CD14-positive monocyte (primary cell): ENCODE results near the gene CDH5. TPM values are rescaled to one million over a fixed set of nuclear protein-coding genes. Genes with fewer than 3 reads are reported as not detected.

Experiments
- DNase-seq, 3 donors: peaks; one replicate each; pipeline ENCODE4 v3.0.0-alpha.2; 2011 to 2022
- H2AFZ ChIP-seq: 2 replicates; pipeline ENCODE4 v1.6.0; 2012; ENCODE audit warnings: mild to moderate bottlenecking, low read depth, low read length, inconsistent platforms; ENCODE audit not compliant: insufficient read depth, poor library complexity, severe bottlenecking
- H3K27ac ChIP-seq, 2 donors: 1 replicate in 1 of 2; 2 replicates in 1 of 2; pipeline ENCODE4 v1.5.1; 2012 to 2013; ENCODE audit warnings: low read length in 2 of 2, control low read depth in 1 of 2, inconsistent platforms in 1 of 2, low read depth in 1 of 2, mild to moderate bottlenecking in 1 of 2
- H3K27me3 ChIP-seq, 2 donors: one replicate each; pipeline versions ENCODE4 v1.6.0 to v1.6.1; 2011 to 2013; ENCODE audit warnings: low read length in 2 of 2; ENCODE audit not compliant: control insufficient read depth in 2 of 2, insufficient read depth in 2 of 2
- H3K36me3 ChIP-seq, 2 donors: replicated peaks in 1 of 2; 1 replicate in 1 of 2; 2 replicates in 1 of 2; pipeline versions ENCODE4 v1.5.1 to v1.6.1; 2012 to 2013; ENCODE audit warnings: low read length in 2 of 2, control low read depth in 1 of 2, inconsistent platforms in 1 of 2, mild to moderate bottlenecking in 1 of 2; ENCODE audit not compliant: insufficient read depth in 2 of 2, control insufficient read depth in 1 of 2
- H3K4me1 ChIP-seq, 2 donors: 1 replicate in 1 of 2; 2 replicates in 1 of 2; pipeline versions ENCODE4 v1.5.1 to v1.6.1; 2012 to 2013; ENCODE audit warnings: low read length in 2 of 2, control low read depth in 1 of 2, inconsistent platforms in 1 of 2, mild to moderate bottlenecking in 1 of 2, moderate library complexity in 1 of 2; ENCODE audit not compliant: insufficient read depth in 2 of 2, control insufficient read depth in 1 of 2
- H3K4me2 ChIP-seq: replicated peaks from 2 replicates; pipeline ENCODE3; 2012; ENCODE audit warnings: low read length, moderate library complexity, mild to moderate bottlenecking; ENCODE audit not compliant: poor library complexity, severe bottlenecking; ENCODE audit errors: extremely low read depth
- H3K4me3 ChIP-seq, 3 experiments: fragments of 200-600 bp in 1 of 3; sonication (generic) in 1 of 3; replicated peaks in 1 of 3; 1 replicate in 2 of 3; 2 replicates in 1 of 3; pipeline ENCODE4 v1.5.1; 2011 to 2013; ENCODE audit warnings: low read length in 3 of 3, mild to moderate bottlenecking in 3 of 3, control low read depth in 2 of 3, low read depth in 2 of 3, inconsistent platforms in 1 of 3, moderate library complexity in 1 of 3
- H3K79me2 ChIP-seq: 2 replicates; pipeline ENCODE4 v1.6.0; 2012; ENCODE audit warnings: mild to moderate bottlenecking, control low read depth, inconsistent platforms, low read length, moderate library complexity; ENCODE audit not compliant: insufficient read depth
- H3K9ac ChIP-seq: 2 replicates; pipeline ENCODE4 v1.6.0; 2017; ENCODE audit warnings: low read length, mild to moderate bottlenecking; ENCODE audit not compliant: insufficient read depth, poor library complexity, severe bottlenecking
- H3K9me3 ChIP-seq, 2 donors: replicated peaks in 1 of 2; 1 replicate in 1 of 2; 2 replicates in 1 of 2; pipeline versions ENCODE4 v1.5.1 to v1.6.1; 2012 to 2013; ENCODE audit warnings: low read length in 2 of 2, control low read depth in 1 of 2; ENCODE audit not compliant: control insufficient read depth in 1 of 2, insufficient read depth in 1 of 2
- H4K20me1 ChIP-seq: 2 replicates; pipeline ENCODE4 v1.6.0; 2012; ENCODE audit warnings: mild to moderate bottlenecking, low read length, control low read depth, moderate library complexity; ENCODE audit not compliant: insufficient read depth
- H3K27ac Mint-ChIP-seq, 7 donors: one replicate each; pipeline ENCODE4 v1.8.0; 2020; ENCODE audit warnings: mild to moderate bottlenecking in 7 of 7, mixed read lengths in 7 of 7, moderate library complexity in 6 of 7, inconsistent platforms in 2 of 7
- H3K27me3 Mint-ChIP-seq, 3 donors: one replicate each; pipeline ENCODE4 v1.8.0; 2021 to 2022; ENCODE audit warnings: low read depth in 3 of 3, mild to moderate bottlenecking in 3 of 3, mixed read lengths in 3 of 3, moderate library complexity in 3 of 3, inconsistent platforms in 1 of 3
- H3K36me3 Mint-ChIP-seq, 2 donors: one replicate each; pipeline ENCODE4 v1.8.0; 2020; ENCODE audit warnings: mixed read lengths in 2 of 2, inconsistent platforms in 1 of 2, mild to moderate bottlenecking in 1 of 2
- H3K4me1 Mint-ChIP-seq: one replicate; pipeline ENCODE4 v1.8.0; 2020; ENCODE audit warnings: mild to moderate bottlenecking, mixed read lengths
- H3K4me3 Mint-ChIP-seq, 2 donors: one replicate each; pipeline ENCODE4 v1.8.0; 2020; ENCODE audit warnings: mild to moderate bottlenecking in 2 of 2, mixed read lengths in 2 of 2, moderate library complexity in 1 of 2
- H3K9me3 Mint-ChIP-seq, 7 donors: one replicate each; pipeline ENCODE4 v1.8.0; 2020 to 2022; ENCODE audit warnings: mixed read lengths in 7 of 7, mild to moderate bottlenecking in 6 of 7, moderate library complexity in 6 of 7, inconsistent platforms in 2 of 7
- WGBS: methylation state at CpG from one replicate; pipeline ENCODE4 v1.1.5; 2013; ENCODE audit warnings: missing lambda C conversion rate; ENCODE audit not compliant: insufficient coverage; 5-methylcytosine and 5-hydroxymethylcytosine counted together
- intact Hi-C, 2 donors: fragments of 100-400 bp; cut with micrococcal nuclease; formaldehyde crosslinking; loops; one replicate each; pipeline versions ENCODE4 v1.15.0 to v1.15.1; 2023
- polyA plus RNA-seq, 3 donors: library from polyadenylated mRNA; depleted of rRNA in 1 of 3; unstranded in 2 of 3; stranded (reverse) in 1 of 3; fragments of 300-500 nt in 2 of 3; fragments of >200 nt in 1 of 3; fragmentation: Illumina TruSeq in 2 of 3; gene quantifications; 1 replicate in 2 of 3; 2 replicates in 1 of 3; pipeline ENCODE4 v1.2.3, GENCODE V29; 2012 to 2021
- TF ChIP-seq, protein P1 (sequence below): fragments of 200-600 bp; IDR thresholded peaks from one replicate; pipeline ENCODE4 v1.8.0; 2022; ENCODE audit warnings: antibody characterized with exemption, mild to moderate bottlenecking

The CDH5 gene
- polyA plus RNA-seq, 3 donors: 0.12 to 0.22 TPM; not detected in 1

DNA sequence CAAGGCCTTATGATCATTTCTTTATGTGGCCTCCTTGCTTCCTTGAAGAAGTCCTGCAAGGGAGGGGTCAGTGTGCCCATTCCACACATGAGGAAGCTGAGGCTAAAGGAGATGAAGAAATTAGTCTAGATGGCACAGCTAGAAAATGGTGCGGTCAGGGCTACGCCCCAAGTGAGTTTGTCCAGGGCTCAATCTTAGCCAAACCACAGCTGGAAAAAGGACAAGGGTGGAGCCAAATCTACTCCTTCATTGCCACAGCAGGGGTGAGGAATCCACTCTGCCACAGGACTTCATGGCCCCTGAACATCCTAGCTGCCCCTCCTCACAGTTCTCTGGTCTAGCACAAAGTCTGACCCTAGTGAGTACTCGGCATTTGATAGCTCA, 76.8 kb downstream of the CDH5 start:
- no peaks in the 10 kb centered on the region for H3K36me3 ChIP-seq
- no peak overlapping the region for H3K4me2 ChIP-seq
- no peak overlapping the region for H3K27ac Mint-ChIP-seq
- H3K9me3 ChIP-seq: no peaks in the 10 kb centered on the region
- peaks cover 0 to 5% of the 10 kb centered on the region in 2 donors for H3K27me3 ChIP-seq
- no peak overlapping the region for H3K4me3 Mint-ChIP-seq
- H4K20me1 ChIP-seq: no peaks in the 10 kb centered on the region
- no peaks in the 10 kb centered on the region for H3K4me1 Mint-ChIP-seq
- DNase-seq: no peak
- H2AFZ ChIP-seq: no peak overlapping the region
- intact Hi-C loops: no loop called here
- H3K9ac ChIP-seq: no peak overlapping the region
- TF ChIP-seq, protein P1, sequence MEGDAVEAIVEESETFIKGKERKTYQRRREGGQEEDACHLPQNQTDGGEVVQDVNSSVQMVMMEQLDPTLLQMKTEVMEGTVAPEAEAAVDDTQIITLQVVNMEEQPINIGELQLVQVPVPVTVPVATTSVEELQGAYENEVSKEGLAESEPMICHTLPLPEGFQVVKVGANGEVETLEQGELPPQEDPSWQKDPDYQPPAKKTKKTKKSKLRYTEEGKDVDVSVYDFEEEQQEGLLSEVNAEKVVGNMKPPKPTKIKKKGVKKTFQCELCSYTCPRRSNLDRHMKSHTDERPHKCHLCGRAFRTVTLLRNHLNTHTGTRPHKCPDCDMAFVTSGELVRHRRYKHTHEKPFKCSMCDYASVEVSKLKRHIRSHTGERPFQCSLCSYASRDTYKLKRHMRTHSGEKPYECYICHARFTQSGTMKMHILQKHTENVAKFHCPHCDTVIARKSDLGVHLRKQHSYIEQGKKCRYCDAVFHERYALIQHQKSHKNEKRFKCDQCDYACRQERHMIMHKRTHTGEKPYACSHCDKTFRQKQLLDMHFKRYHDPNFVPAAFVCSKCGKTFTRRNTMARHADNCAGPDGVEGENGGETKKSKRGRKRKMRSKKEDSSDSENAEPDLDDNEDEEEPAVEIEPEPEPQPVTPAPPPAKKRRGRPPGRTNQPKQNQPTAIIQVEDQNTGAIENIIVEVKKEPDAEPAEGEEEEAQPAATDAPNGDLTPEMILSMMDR: no peak
- H3K27ac ChIP-seq: no peak overlapping the region
- 93% methylated on average over 3 of the region's 3 CpGs for WGBS
- peaks cover 26 to 35% (median 30%) of the 10 kb centered on the region in 3 donors for H3K27me3 Mint-ChIP-seq
- H3K4me3 ChIP-seq: no peak overlapping the region
- H3K79me2 ChIP-seq: no peaks in the 10 kb centered on the region
- H3K4me1 ChIP-seq: no peaks in the 10 kb centered on the region
- no peaks in the 10 kb centered on the region for H3K36me3 Mint-ChIP-seq
- H3K9me3 Mint-ChIP-seq: no peaks in the 10 kb centered on the region

DNA sequence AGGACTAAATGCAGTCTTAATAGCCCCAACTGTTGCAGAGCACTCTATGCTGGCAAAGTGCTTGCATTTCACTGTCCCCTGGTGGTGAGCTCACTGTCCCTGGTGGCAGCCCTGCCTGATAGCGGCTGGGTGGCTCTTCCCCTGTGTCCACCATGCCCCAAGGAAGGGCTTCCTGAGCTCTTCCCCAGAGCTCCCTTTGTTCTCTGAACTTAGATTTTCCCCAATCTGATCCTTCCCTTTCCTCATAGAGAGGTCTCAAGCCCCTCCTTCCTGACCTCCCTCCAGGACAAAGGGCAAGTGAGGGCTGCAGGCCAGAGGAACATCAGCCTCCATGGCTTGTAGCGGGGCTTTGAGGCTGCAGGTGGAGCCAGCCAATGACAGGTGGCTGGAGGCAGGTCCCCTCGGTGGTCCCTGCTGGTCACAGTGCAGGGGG, 77.6 kb downstream of the CDH5 start:
- H3K9me3 Mint-ChIP-seq: no peaks in the 10 kb centered on the region
- H3K27ac ChIP-seq: no peak overlapping the region
- H3K36me3 ChIP-seq: no peaks in the 10 kb centered on the region
- H3K27me3 Mint-ChIP-seq: peaks cover 25 to 42% (median 29%) of the 10 kb centered on the region in 3 donors
- DNase-seq: no peak
- no peak overlapping the region for H2AFZ ChIP-seq
- peaks cover 0 to 5% of the 10 kb centered on the region in 2 donors for H3K27me3 ChIP-seq
- no peaks in the 10 kb centered on the region for H3K36me3 Mint-ChIP-seq
- H3K9me3 ChIP-seq: no peaks in the 10 kb centered on the region
- no peak overlapping the region for H3K4me3 ChIP-seq
- TF ChIP-seq, protein P1: no peak
- no peak overlapping the region for H3K4me3 Mint-ChIP-seq
- no peak overlapping the region for H3K4me2 ChIP-seq
- no peaks in the 10 kb centered on the region for H3K79me2 ChIP-seq
- intact Hi-C loops: no loop called here
- H3K27ac Mint-ChIP-seq: no peak overlapping the region
- 77% methylated on average over 3 of the region's 3 CpGs for WGBS
- no peak overlapping the region for H3K9ac ChIP-seq
- no peaks in the 10 kb centered on the region for H3K4me1 ChIP-seq
- no peaks in the 10 kb centered on the region for H3K4me1 Mint-ChIP-seq
- no peaks in the 10 kb centered on the region for H4K20me1 ChIP-seq
